Fibroblast of lung (primary cell): ENCODE results near the gene PARS2. TPM values are rescaled to one million over a fixed set of nuclear protein-coding genes. Genes with fewer than 3 reads are reported as not detected.
A peak's percentile ranks its signal among the peaks of the same experiment; 100 is the strongest.

Experiments used
- DNase-seq, 2 donors: peaks; one replicate each; pipeline versions ENCODE4 v3.0.0 to v3.0.0-alpha.2; 2010; ENCODE audit warnings: low read depth in 2 of 2
- H2AFZ ChIP-seq: 2 replicates; pipeline ENCODE4 v1.5.1; 2012; ENCODE audit warnings: low read length, control low read depth, inconsistent platforms
- H3K27ac ChIP-seq: 2 replicates; pipeline ENCODE4 v1.5.1; 2011; ENCODE audit warnings: low read length, control low read depth; ENCODE audit not compliant: insufficient read depth
- H3K27me3 ChIP-seq: 2 replicates; pipeline ENCODE4 v1.5.1; 2011; ENCODE audit warnings: mild to moderate bottlenecking, low read length; ENCODE audit not compliant: control insufficient read depth, insufficient read depth
- H3K36me3 ChIP-seq: 2 replicates; pipeline ENCODE4 v1.5.1; 2011; ENCODE audit warnings: low read length; ENCODE audit not compliant: control insufficient read depth, insufficient read depth
- H3K4me1 ChIP-seq: 2 replicates; pipeline ENCODE4 v1.5.1; 2011; ENCODE audit warnings: low read length; ENCODE audit not compliant: control insufficient read depth, insufficient read depth; ENCODE audit errors: extremely low read depth
- H3K4me2 ChIP-seq: 2 replicates; pipeline ENCODE4 v1.5.1; 2011; ENCODE audit warnings: low read length, control low read depth; ENCODE audit not compliant: insufficient read depth; ENCODE audit errors: extremely low read depth
- H3K4me3 ChIP-seq, 4 experiments: fragments of 200-600 bp in 1 of 4; sonication (generic) in 1 of 4; replicated peaks in 1 of 4; 2 replicates each; pipeline ENCODE4 v1.5.1; 2011 to 2016; ENCODE audit warnings: low read length in 4 of 4, low read depth in 3 of 4, mild to moderate bottlenecking in 3 of 4, control low read depth in 2 of 4, inconsistent platforms in 1 of 4, mixed read lengths in 1 of 4; ENCODE audit not compliant: insufficient read depth in 1 of 4; ENCODE audit errors: control extremely low read depth in 1 of 4
- H3K79me2 ChIP-seq: 2 replicates; pipeline ENCODE4 v1.5.1; 2012; ENCODE audit warnings: mild to moderate bottlenecking, low read length, inconsistent platforms; ENCODE audit not compliant: control insufficient read depth, insufficient read depth
- H3K9ac ChIP-seq: 2 replicates; pipeline ENCODE4 v1.5.1; 2011; ENCODE audit warnings: mild to moderate bottlenecking, low read length, control low read depth; ENCODE audit not compliant: insufficient read depth
- H3K9me3 ChIP-seq: 2 replicates; pipeline ENCODE4 v1.5.1; 2012; ENCODE audit warnings: low read depth, low read length; ENCODE audit not compliant: control insufficient read depth, insufficient read depth
- H4K20me1 ChIP-seq: 2 replicates; pipeline ENCODE4 v1.5.1; 2011; ENCODE audit warnings: low read length; ENCODE audit not compliant: control insufficient read depth, insufficient read depth; ENCODE audit errors: extremely low read depth
- EZH2 ChIP-seq: IDR thresholded peaks from 2 replicates; pipeline ENCODE4 v1.5.1; 2012; ENCODE audit warnings: low read length, control low read depth, mild to moderate bottlenecking; ENCODE audit errors: missing control alignments
- polyA plus RNA-seq, 2 donors: library from polyadenylated mRNA; depleted of rRNA in 1 of 2; stranded (reverse) in 1 of 2; unstranded in 1 of 2; fragments of >200 nt; gene quantifications; 2 replicates each; pipeline ENCODE4 v1.2.1, GENCODE V29; 2011 to 2012; ENCODE audit warnings: missing spikeins in 1 of 2
- total RNA-seq: library from RNA; depleted of rRNA; stranded (reverse); fragments of >200 nt; gene quantifications from 2 replicates; pipeline ENCODE4 v1.2.1, GENCODE V29; 2014
- TF ChIP-seq, protein P1 (sequence below), 2 donors: IDR thresholded peaks in 1 of 2; conservative IDR thresholded peaks in 1 of 2; 1 replicate in 1 of 2; 2 replicates in 1 of 2; pipeline ENCODE4 v1.5.1; 2011 to 2012; ENCODE audit warnings: low read length in 2 of 2, control low read depth in 1 of 2, inconsistent platforms in 1 of 2, low read depth in 1 of 2, mild to moderate bottlenecking in 1 of 2

PARS2 gene
- total and polyA plus RNA-seq, 2 donors (not counting 1 experiment from before 2014, with no cell fraction given) = 3.4 to 5.4 TPM

DNA sequence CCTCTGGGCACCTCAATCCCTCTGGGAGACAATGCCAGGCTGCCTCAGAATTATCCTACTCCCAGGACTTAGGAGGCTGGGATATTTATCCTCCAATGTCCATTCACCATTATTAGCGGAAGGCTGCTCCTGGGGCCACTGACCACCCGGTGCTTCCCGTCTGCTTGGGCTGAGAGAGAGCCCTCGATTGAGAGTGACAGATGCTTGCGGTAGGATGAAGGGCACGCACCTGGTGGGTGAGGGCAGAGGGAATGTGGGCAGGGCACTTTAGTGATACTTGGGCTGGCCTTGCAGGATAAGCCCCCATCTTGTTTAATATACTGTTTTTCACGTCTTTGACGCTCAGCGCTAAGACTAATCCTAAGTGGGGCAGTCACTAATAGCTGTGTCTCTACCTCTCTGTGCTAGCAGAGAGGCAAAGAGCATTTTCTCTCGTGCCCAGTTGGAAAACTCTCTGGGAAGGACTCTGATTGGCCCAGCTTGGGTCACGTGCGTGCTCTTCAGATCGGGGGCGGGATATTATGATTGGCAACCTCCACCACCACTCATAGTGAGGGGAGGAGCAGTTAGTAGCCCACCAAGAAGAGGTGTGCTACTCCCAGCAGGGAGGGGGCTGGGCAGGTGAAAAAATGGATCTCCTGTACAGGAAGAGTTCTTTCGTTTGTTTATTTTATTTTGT, 10.6 kb upstream of the PARS2 start:
- Histone ChIP-seq H3K4me2 (no peak overlapping the region), H3K79me2 (no peaks in the 10 kb centered on the region), H4K20me1 (no peaks in the 10 kb centered on the region), H3K27me3 (peaks cover 5% of the 10 kb centered on the region), H3K27ac (no peak overlapping the region), H2AFZ (no peak overlapping the region), H3K9me3 (no peaks in the 10 kb centered on the region), H3K4me3 (no peak overlapping the region), H3K36me3 (no peaks in the 10 kb centered on the region), H3K4me1 (no peaks in the 10 kb centered on the region), H3K9ac (no peak overlapping the region)
- peak; percentile 15 to 32 for DNase-seq
- TF ChIP-seq, protein P1, sequence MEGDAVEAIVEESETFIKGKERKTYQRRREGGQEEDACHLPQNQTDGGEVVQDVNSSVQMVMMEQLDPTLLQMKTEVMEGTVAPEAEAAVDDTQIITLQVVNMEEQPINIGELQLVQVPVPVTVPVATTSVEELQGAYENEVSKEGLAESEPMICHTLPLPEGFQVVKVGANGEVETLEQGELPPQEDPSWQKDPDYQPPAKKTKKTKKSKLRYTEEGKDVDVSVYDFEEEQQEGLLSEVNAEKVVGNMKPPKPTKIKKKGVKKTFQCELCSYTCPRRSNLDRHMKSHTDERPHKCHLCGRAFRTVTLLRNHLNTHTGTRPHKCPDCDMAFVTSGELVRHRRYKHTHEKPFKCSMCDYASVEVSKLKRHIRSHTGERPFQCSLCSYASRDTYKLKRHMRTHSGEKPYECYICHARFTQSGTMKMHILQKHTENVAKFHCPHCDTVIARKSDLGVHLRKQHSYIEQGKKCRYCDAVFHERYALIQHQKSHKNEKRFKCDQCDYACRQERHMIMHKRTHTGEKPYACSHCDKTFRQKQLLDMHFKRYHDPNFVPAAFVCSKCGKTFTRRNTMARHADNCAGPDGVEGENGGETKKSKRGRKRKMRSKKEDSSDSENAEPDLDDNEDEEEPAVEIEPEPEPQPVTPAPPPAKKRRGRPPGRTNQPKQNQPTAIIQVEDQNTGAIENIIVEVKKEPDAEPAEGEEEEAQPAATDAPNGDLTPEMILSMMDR (conservative IDR thresholded peaks at IDR 0.05 in 1 of 2, IDR thresholded peaks at IDR 0.05 in 1 of 2; ENCODE audit: low read depth in 1 of 2, low read length in 2 of 2) = no peak
- TF ChIP-seq EZH2 = no peak

DNA sequence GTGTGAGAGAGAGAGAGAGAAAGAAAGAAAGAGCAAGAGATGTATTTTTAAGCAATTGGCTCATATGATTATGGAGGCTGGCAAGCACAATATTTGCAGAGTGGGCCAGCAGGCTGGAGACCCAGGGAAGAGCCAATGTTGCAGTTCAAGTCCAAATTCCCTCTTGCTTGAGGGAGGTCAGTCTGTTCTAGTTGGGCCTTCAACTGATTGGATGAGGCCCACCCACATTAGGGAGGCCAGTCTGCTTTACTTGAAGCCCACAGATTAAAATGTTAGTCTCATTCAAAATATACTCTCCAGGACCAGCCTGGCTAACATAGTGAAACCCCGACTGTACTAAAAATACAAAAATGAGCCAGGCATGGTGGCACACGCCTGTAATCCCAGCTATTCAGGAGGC, 8.6 kb upstream of the PARS2 start:
- Histone ChIP-seq H3K9me3 (no peaks in the 10 kb centered on the region), H3K4me1 (no peaks in the 10 kb centered on the region), H3K4me2 (no peak overlapping the region), H4K20me1 (no peaks in the 10 kb centered on the region), H3K36me3 (no peaks in the 10 kb centered on the region), H3K27me3 (no peaks in the 10 kb centered on the region), H3K79me2 (no peaks in the 10 kb centered on the region), H3K9ac (no peak overlapping the region), H3K4me3 (no peak overlapping the region), H3K27ac (no peak overlapping the region), H2AFZ (no peak overlapping the region)
- no peak for TF ChIP-seq EZH2
- TF ChIP-seq, protein P1 (conservative IDR thresholded peaks at IDR 0.05 in 1 of 2, IDR thresholded peaks at IDR 0.05 in 1 of 2; ENCODE audit: low read depth in 1 of 2, low read length in 2 of 2) = no peak
- DNase-seq = no peak

DNA sequence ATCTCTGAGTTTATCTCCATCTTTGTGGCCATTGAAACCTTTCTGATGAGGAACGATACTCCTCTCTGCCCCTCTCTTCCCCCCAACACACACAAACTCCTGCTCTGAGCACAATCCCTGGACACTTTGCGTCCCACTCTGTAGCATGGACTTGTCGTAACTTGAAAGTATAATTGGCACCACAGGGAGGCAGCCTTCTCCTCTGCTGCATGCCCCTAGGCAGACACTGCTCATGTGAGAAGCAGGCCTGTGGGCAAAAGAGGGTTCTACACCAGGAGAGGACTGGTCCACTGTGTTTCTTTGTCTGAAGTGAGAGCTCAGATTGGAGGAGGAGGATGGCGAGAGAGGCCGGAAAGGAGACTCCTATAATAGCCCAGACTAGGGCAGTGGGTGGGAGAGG, 3.8 kb upstream of the PARS2 start:
- H3K9me3 ChIP-seq = no peaks in the 10 kb centered on the region
- H3K27ac ChIP-seq = no peak overlapping the region
- no peaks in the 10 kb centered on the region for H3K4me1 ChIP-seq
- H3K9ac ChIP-seq = no peak overlapping the region
- H4K20me1 ChIP-seq = no peaks in the 10 kb centered on the region
- H3K4me3 ChIP-seq = no peak overlapping the region
- no peak overlapping the region for H2AFZ ChIP-seq
- H3K4me2 ChIP-seq = no peak overlapping the region
- H3K27me3 ChIP-seq = no peaks in the 10 kb centered on the region
- H3K79me2 ChIP-seq = no peaks in the 10 kb centered on the region
- TF ChIP-seq EZH2 = no peak
- TF ChIP-seq, protein P1 (conservative IDR thresholded peaks at IDR 0.05 in 1 of 2, IDR thresholded peaks at IDR 0.05 in 1 of 2; ENCODE audit: low read depth in 1 of 2, low read length in 2 of 2) = no peak
- H3K36me3 ChIP-seq = no peaks in the 10 kb centered on the region
- DNase-seq = peak in 1 of 2 donors; percentile 22
